A549 (cell line): ENCODE results near the gene NXPH4. TPM values are rescaled to one million over a fixed set of nuclear protein-coding genes. Genes with fewer than 3 reads are reported as not detected.

ENCODE experiments used
- ATAC-seq, 2 experiments: fragments of 200-7000 bp in 1 of 2; fragments of >200 bp in 1 of 2; cut with Nextera tagmentation in 1 of 2; cut with Tn5 transposase in 1 of 2; 3 replicates each; pipeline versions ENCODE4 v1.8.0 to v1.9.1; 2018 to 2020; ENCODE audit warnings: mild to moderate bottlenecking in 1 of 2, moderate library complexity in 1 of 2
- CTCF ChIA-PET: fragments of 300-600 bp; sonication (Branson Sonifier 250); formaldehyde crosslinking; extraction: SDS; loops from one replicate; lab custom pipeline; 2021; ENCODE audit warnings: antibody characterized with exemption, inconsistent platforms; lab: Yijun Ruan, JAX
- POLR2A ChIA-PET: fragments of 350-600 bp; formaldehyde crosslinking; extraction: SDS; loops from one replicate; lab custom pipeline; 2021; ENCODE audit warnings: antibody characterized with exemption, inconsistent platforms; lab: Yijun Ruan, JAX
- DNase-seq, 2 experiments: peaks; one replicate each; pipeline versions ENCODE4 v3.0.0 to v3.0.0-alpha.2; 2011 to 2016; ENCODE audit warnings: low read depth in 1 of 2, low spot score in 1 of 2
- FAIRE-seq: peaks from 2 replicates; lab custom pipeline; 2011; peaks lifted over from hg19 to GRCh38; lab: Jason Lieb, UNC
- H3K27ac ChIP-seq, 2 experiments: fragments of >200 bp; sonication (Bioruptor Twin); formaldehyde crosslinking; 3 replicates each; pipeline ENCODE4 v1.5.1; 2016 to 2017
- H3K4me1 ChIP-seq: fragments of >200 bp; sonication (Bioruptor Twin); formaldehyde crosslinking; 3 replicates; pipeline ENCODE4 v1.6.1; 2016
- H3K4me2 ChIP-seq: fragments of >200 bp; sonication (Bioruptor Twin); formaldehyde crosslinking; 3 replicates; pipeline ENCODE4 v1.6.1; 2016
- H3K4me3 ChIP-seq: fragments of >200 bp; sonication (Bioruptor Twin); formaldehyde crosslinking; 3 replicates; pipeline ENCODE4 v1.5.1; 2016
- H3K9me3 ChIP-seq: fragments of >200 bp; sonication (Bioruptor Twin); formaldehyde crosslinking; 3 replicates; pipeline ENCODE4 v1.6.1; 2016
- CBX8 ChIP-seq: fragments of 200-600 bp; sonication (generic); IDR thresholded peaks from 2 replicates; pipeline ENCODE4 v1.6.1; 2016
- CEBPB ChIP-seq, 2 experiments: fragments of >200 bp in 1 of 2; sonication (Bioruptor Twin) in 1 of 2; formaldehyde crosslinking in 1 of 2; IDR thresholded peaks; 2 replicates each; pipeline ENCODE4 v1.6.1; 2012 to 2016
- CHD2 ChIP-seq: fragments of 150-350 bp; IDR thresholded peaks from 2 replicates; pipeline ENCODE4 v1.6.1; 2014; ENCODE audit warnings: low read length; ENCODE audit not compliant: partially characterized antibody
- EHMT2 ChIP-seq: fragments of 200-600 bp; sonication (generic); IDR thresholded peaks from 2 replicates; pipeline ENCODE4 v1.6.1; 2016; ENCODE audit warnings: antibody characterized with exemption, low read depth, mild to moderate bottlenecking, moderate library complexity
- ESRRA ChIP-seq: fragments of 150-350 bp; IDR thresholded peaks from 2 replicates; pipeline ENCODE4 v1.6.1; 2014; ENCODE audit warnings: mild to moderate bottlenecking, low read length, borderline replicate concordance
- FOSL2 ChIP-seq, 2 experiments: fragments of 450-650 bp in 1 of 2; fragments of >200 bp in 1 of 2; sonication (Bioruptor Twin) in 1 of 2; formaldehyde crosslinking; IDR thresholded peaks; 2 replicates each; pipeline versions ENCODE4 v1.5.0 to v1.6.1; 2016 to 2020; ENCODE audit warnings: mild to moderate bottlenecking in 1 of 2, moderate library complexity in 1 of 2
- HDAC2 ChIP-seq: fragments of 200-600 bp; sonication (generic); IDR thresholded peaks from 2 replicates; pipeline ENCODE4 v1.6.1; 2016
- HOXB5 ChIP-seq: fragments of 250-450 bp; sonication (Bioruptor Pico); IDR thresholded peaks from 2 replicates; pipeline ENCODE4 v1.5.0; 2020; ENCODE audit warnings: mild to moderate bottlenecking, moderate library complexity
- JUN ChIP-seq, 2 experiments: fragments of >200 bp; sonication (Bioruptor Twin); formaldehyde crosslinking; IDR thresholded peaks; 2 replicates in 1 of 2; 3 replicates in 1 of 2; pipeline ENCODE4 v1.6.1; 2016 to 2017
- KDM1A ChIP-seq: fragments of 200-600 bp; sonication (generic); IDR thresholded peaks from 2 replicates; pipeline ENCODE4 v1.6.1; 2016; ENCODE audit warnings: low read depth, mild to moderate bottlenecking
- KDM5A ChIP-seq: fragments of 200-600 bp; sonication (generic); IDR thresholded peaks from 2 replicates; pipeline ENCODE4 v1.6.1; 2016; ENCODE audit warnings: antibody characterized with exemption, mild to moderate bottlenecking
- MAFK ChIP-seq: fragments of 450-650 bp; IDR thresholded peaks from 2 replicates; pipeline ENCODE4 v1.6.1; 2014; ENCODE audit not compliant: partially characterized antibody
- MYC ChIP-seq: IDR thresholded peaks from 2 replicates; pipeline ENCODE4 v1.6.1; 2012; ENCODE audit warnings: mild to moderate bottlenecking, inconsistent platforms, low read length, improper control_type of control experiment, borderline replicate concordance
- NR3C1 ChIP-seq: fragments of >200 bp; sonication (Bioruptor Twin); formaldehyde crosslinking; IDR thresholded peaks from 3 replicates; pipeline ENCODE4 v1.6.1; 2017
- PHF8 ChIP-seq: fragments of 200-600 bp; sonication (generic); IDR thresholded peaks from 2 replicates; pipeline ENCODE4 v1.6.1; 2016; ENCODE audit warnings: low read depth, mild to moderate bottlenecking, antibody characterized with exemption, moderate library complexity, borderline replicate concordance
- RAD21 ChIP-seq, 2 experiments: fragments of >200 bp in 1 of 2; sonication (Bioruptor Twin) in 1 of 2; formaldehyde crosslinking in 1 of 2; IDR thresholded peaks in 1 of 2; conservative IDR thresholded peaks in 1 of 2; 2 replicates in 1 of 2; 3 replicates in 1 of 2; pipeline ENCODE4 v1.6.1; 2012 to 2018; ENCODE audit warnings: inconsistent platforms in 1 of 2
- RARB ChIP-seq: fragments of 250-450 bp; sonication (Bioruptor Pico); IDR thresholded peaks from 2 replicates; pipeline ENCODE4 v1.8.0; 2021; ENCODE audit warnings: mild to moderate bottlenecking, moderate library complexity
- RFX5 ChIP-seq: fragments of 450-650 bp; IDR thresholded peaks from 2 replicates; pipeline ENCODE4 v1.7.1; 2014; ENCODE audit warnings: antibody characterized with exemption, mild to moderate bottlenecking, moderate library complexity
- RNF2 ChIP-seq: fragments of 200-600 bp; sonication (generic); IDR thresholded peaks from 2 replicates; pipeline ENCODE4 v1.6.1; 2016; ENCODE audit warnings: low read depth, mild to moderate bottlenecking, antibody characterized with exemption, moderate library complexity, borderline replicate concordance
- TFCP2L1 ChIP-seq: fragments of 250-450 bp; sonication (Bioruptor Pico); IDR thresholded peaks from 2 replicates; pipeline ENCODE4 v1.5.0; 2021; ENCODE audit warnings: mild to moderate bottlenecking
- TP53 ChIP-seq: fragments of 250-450 bp; sonication (Bioruptor Pico); IDR thresholded peaks from 2 replicates; pipeline ENCODE4 v1.5.0; 2021; ENCODE audit warnings: mild to moderate bottlenecking, moderate library complexity
- ZFP36 ChIP-seq: fragments of 450-650 bp; IDR thresholded peaks from 2 replicates; pipeline ENCODE4 v1.6.1; 2014; ENCODE audit warnings: borderline replicate concordance; ENCODE audit not compliant: partially characterized antibody
- ZNF302 ChIP-seq: fragments of 250-450 bp; sonication (Bioruptor Pico); IDR thresholded peaks from 2 replicates; pipeline ENCODE4 v1.9.0; 2021; ENCODE audit warnings: inconsistent platforms, mild to moderate bottlenecking, moderate library complexity
- ZSCAN20 ChIP-seq: fragments of 250-450 bp; sonication (Bioruptor Pico); IDR thresholded peaks from 2 replicates; pipeline ENCODE4 v1.8.0; 2022; ENCODE audit warnings: mild to moderate bottlenecking, moderate library complexity
- WGBS: methylation state at CpG from one replicate; pipeline ENCODE4 v1.1.6; 2017; ENCODE audit errors: missing lambda C conversion rate; 5-methylcytosine and 5-hydroxymethylcytosine counted together
- polyA plus RNA-seq, 4 experiments: library from polyadenylated mRNA; depleted of rRNA in 3 of 4; stranded (reverse); fragments of >200 nt; fragmentation: RNase III in 1 of 4; extraction: RNeasy Plus Mini Kit Qiagen cat#74134 plus additional on column Dnase treatment in 1 of 4; gene quantifications; 2 replicates in 3 of 4; 3 replicates in 1 of 4; pipeline ENCODE4 v1.2.3, GENCODE V29; 2011 to 2017
- TF ChIP-seq, protein P1 (sequence below): IDR thresholded peaks from 2 replicates; pipeline ENCODE4 v1.6.1; 2012; ENCODE audit warnings: low read depth, borderline replicate concordance
- TF ChIP-seq, protein P2 (sequence below): fragments of >200 bp; sonication (Bioruptor Twin); formaldehyde crosslinking; IDR thresholded peaks from 3 replicates; pipeline ENCODE4 v1.5.1; 2016
- TF ChIP-seq, protein P3 (sequence below): IDR thresholded peaks from 2 replicates; pipeline ENCODE4 v1.6.1; 2012

Gene NXPH4
- polyA plus RNA-seq, 2 of the 4 experiments (the other 2 are of a cell fraction), result 0.52 to 3.5 TPM

DNA sequence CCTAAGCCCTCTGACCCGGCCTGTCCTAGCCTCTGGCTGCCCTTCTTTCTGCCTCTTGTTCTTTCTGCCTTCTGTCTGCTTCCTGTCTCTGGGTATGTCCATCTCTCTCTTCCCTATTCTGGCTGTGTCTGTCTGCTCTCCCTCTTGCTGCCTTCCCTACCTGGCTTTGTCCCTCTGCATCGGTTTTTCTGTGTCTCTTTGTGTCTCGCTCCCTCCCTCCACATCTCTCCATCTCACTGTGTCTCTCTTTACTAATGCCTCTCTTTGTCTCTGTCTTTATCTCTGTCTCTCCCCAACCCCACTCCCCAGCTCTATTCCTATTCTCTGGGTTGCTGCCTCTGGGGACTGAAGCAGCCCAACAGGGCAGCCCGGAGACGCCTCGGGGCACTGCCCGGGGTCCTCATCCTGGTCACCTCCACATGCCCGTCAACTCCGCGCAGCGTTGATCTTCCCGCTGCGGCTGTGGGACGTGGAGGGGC lies 23.0 kb downstream of the NXPH4 start:
- Histone ChIP-seq H3K4me1 (peaks cover 29% of the 10 kb centered on the region; the same call in 2 of the 3 replicates), H3K4me3 (peak overlapping the region; percentile 55)
- ATAC-seq, result peak; percentile 3 to 5; a peak in 5 of 6 replicates

DNA sequence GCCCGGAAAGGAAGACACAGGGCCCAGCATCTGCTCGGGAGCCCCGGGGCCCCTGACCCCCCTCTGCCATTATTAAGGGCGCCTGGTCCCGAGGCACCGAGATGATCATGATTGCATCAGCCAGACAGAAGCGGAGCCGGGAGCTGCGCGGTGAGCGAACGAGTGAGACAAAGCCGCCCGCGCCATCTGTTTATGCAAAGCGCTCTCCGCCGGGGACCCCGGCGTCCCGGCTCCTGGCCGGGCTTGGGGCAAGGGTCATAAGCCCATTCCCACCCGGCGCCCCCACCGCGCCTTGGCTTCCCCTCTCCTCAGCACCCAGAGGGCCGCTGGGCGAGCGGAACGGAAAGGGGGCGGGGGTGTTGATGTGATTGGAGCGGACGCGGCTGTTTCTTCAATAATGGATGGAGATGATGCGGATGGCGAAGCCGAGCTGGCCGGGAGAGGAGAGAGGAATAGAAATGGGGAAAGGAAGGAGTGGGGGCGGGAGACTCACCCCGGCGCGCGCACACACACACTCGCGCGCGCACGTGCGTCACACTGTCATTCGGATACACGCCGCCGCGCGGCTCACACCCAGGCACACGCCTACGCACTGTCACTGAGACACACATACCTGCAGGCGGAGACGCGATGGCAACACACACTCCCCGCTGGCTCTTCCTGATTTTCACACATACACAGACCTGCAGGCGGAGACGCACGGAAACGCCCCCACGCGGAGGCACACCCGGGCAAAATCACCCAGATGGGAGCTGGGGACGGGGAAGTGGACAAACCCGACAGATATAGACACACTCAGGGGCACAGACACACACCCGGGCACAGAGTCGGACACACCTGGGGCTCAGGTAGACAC lies 23.7 kb downstream of the NXPH4 start:
- ATAC-seq (peak; percentile 5 to 22; a peak in 4 of 6 replicates), FAIRE-seq (no peak)
- H3K27ac ChIP-seq, result peak overlapping the region; percentile 75 to 93

More for the DNA sequence above, 23.0 kb downstream of the NXPH4 start:
- Histone ChIP-seq H3K9me3 (no peaks in the 10 kb centered on the region), H3K27ac (peak overlapping the region; percentile 75 to 93), H3K4me2 (peak overlapping the region; percentile 83)
- DNase-seq, result no peak
- WGBS, result under 1% methylated on average over 14 of the region's 14 CpGs
- CTCF ChIA-PET, result interaction anchor here (0.7 to 26.5 kb wide), 30 partner anchors 9 to 224 kb away, joined by 3 to 615 read pairs (median 4); partner anchors contain the start of genes GLI1, INHBE, LRP1 and NXPH4
- TF ChIP-seq, protein P1, sequence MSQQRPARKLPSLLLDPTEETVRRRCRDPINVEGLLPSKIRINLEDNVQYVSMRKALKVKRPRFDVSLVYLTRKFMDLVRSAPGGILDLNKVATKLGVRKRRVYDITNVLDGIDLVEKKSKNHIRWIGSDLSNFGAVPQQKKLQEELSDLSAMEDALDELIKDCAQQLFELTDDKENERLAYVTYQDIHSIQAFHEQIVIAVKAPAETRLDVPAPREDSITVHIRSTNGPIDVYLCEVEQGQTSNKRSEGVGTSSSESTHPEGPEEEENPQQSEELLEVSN, result 0 out of 2 replicates have a peak, but pooled peaks have one; percentile 4
- TF ChIP-seq HOXB5 (CRISPR knock-in tag) (no peak), ESRRA (no peak), MYC (no peak), JUN (IDR thresholded peaks at IDR 0.05) (no peak)
- TF ChIP-seq, all 56 proteins: peak for 1
- no peak for FAIRE-seq
- POLR2A ChIA-PET, result interaction anchor here (1.8 to 3.1 kb wide), 3 partner anchors 10 to 26 kb away, joined by 5 to 20 read pairs (median 11); partner anchors contain the start of gene SHMT2

More for the DNA sequence above, 23.7 kb downstream of the NXPH4 start:
- Histone ChIP-seq H3K4me3 (peak overlapping the region; percentile 55), H3K9me3 (no peaks in the 10 kb centered on the region), H3K4me2 (peak overlapping the region; percentile 83), H3K4me1 (peaks cover 31% of the 10 kb centered on the region; the same call in 2 of the 3 replicates)
- WGBS, result 3% methylated on average over 52 of the region's 72 CpGs
- peak in 1 of 2 experiments; percentile 65 for DNase-seq
- POLR2A ChIA-PET, result interaction anchor here (0.6 to 3.1 kb wide), 4 partner anchors 11 to 167 kb away, joined by 5 to 20 read pairs (median 9); partner anchors contain the start of gene SHMT2
- TF ChIP-seq CBX8 (no peak), TFCP2L1 (CRISPR knock-in tag) (no peak), TP53 (CRISPR knock-in tag) (no peak), NR3C1 (no peak), ZFP36 (no peak), RNF2 (peak; percentile 92; the same call in 1 of the 2 replicates), HOXB5 (CRISPR knock-in tag) (no peak), CHD2 (no peak), PHF8 (no peak), JUN (IDR thresholded peaks at IDR 0.05) (peak in 1 of 2 experiments; percentile 41; a peak in 2 of 5 replicates), ZNF302 (CRISPR knock-in tag) (no peak), RFX5 (no peak), EHMT2 (no peak), KDM5A (no peak), FOSL2 (IDR thresholded peaks at IDR 0.05) (no peak), FOSL2 (CRISPR knock-in tag; IDR thresholded peaks at IDR 0.05) (0 out of 2 replicates have a peak, but pooled peaks have one; percentile 4), RAD21 (conservative IDR thresholded peaks at IDR 0.05 in 1 of 2, IDR thresholded peaks at IDR 0.05 in 1 of 2) (no peak), CEBPB (IDR thresholded peaks at IDR 0.05) (peak; percentile 7 to 43; a peak in 1 of 4 replicates), ZSCAN20 (CRISPR knock-in tag) (no peak), MYC (peak; percentile 53; the same call in 1 of the 2 replicates), HDAC2 (no peak), KDM1A (no peak), RARB (CRISPR knock-in tag) (no peak), MAFK (no peak)
- TF ChIP-seq, protein P2, sequence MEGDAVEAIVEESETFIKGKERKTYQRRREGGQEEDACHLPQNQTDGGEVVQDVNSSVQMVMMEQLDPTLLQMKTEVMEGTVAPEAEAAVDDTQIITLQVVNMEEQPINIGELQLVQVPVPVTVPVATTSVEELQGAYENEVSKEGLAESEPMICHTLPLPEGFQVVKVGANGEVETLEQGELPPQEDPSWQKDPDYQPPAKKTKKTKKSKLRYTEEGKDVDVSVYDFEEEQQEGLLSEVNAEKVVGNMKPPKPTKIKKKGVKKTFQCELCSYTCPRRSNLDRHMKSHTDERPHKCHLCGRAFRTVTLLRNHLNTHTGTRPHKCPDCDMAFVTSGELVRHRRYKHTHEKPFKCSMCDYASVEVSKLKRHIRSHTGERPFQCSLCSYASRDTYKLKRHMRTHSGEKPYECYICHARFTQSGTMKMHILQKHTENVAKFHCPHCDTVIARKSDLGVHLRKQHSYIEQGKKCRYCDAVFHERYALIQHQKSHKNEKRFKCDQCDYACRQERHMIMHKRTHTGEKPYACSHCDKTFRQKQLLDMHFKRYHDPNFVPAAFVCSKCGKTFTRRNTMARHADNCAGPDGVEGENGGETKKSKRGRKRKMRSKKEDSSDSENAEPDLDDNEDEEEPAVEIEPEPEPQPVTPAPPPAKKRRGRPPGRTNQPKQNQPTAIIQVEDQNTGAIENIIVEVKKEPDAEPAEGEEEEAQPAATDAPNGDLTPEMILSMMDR, result no peak
- TF ChIP-seq, protein P3, sequence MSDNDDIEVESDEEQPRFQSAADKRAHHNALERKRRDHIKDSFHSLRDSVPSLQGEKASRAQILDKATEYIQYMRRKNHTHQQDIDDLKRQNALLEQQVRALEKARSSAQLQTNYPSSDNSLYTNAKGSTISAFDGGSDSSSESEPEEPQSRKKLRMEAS, result peak; percentile 77
- CTCF ChIA-PET, result interaction anchor here (1.0 to 26.5 kb wide), 15 partner anchors 12 to 343 kb away, joined by 3 to 615 read pairs (median 7); partner anchors contain the start of genes GLI1, INHBE, NXPH4 and SHMT2
